ENCODE measurements around the gene CADPS2.

DNA sequence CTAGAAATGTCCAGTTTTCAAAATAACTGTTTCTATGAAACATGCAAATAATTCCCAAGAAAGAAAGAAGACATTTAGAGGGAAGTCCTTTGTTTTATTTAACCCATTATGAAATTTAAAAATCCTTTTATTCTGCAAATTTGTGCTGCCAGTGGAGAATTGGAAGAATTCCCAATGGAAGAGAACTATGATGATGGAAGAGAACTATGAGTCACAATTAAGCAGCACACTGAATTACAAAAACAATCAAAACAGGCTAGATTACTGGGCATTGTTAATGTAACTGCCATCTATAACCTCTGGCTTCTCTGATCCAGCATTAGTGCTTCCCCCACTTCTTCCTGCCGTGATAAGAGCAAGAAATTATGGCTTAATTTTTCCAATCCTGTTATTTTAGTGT, 455.6 kb downstream of the CADPS2 start:
- TF ChIP-seq, protein P1, sequence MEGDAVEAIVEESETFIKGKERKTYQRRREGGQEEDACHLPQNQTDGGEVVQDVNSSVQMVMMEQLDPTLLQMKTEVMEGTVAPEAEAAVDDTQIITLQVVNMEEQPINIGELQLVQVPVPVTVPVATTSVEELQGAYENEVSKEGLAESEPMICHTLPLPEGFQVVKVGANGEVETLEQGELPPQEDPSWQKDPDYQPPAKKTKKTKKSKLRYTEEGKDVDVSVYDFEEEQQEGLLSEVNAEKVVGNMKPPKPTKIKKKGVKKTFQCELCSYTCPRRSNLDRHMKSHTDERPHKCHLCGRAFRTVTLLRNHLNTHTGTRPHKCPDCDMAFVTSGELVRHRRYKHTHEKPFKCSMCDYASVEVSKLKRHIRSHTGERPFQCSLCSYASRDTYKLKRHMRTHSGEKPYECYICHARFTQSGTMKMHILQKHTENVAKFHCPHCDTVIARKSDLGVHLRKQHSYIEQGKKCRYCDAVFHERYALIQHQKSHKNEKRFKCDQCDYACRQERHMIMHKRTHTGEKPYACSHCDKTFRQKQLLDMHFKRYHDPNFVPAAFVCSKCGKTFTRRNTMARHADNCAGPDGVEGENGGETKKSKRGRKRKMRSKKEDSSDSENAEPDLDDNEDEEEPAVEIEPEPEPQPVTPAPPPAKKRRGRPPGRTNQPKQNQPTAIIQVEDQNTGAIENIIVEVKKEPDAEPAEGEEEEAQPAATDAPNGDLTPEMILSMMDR (IDR thresholded peaks at IDR 0.05; ENCODE audit: insufficient read depth, low read length, poor library complexity, severe bottlenecking), result no peak
- TF ChIP-seq EZH2phosphoT487 (conservative IDR thresholded peaks at IDR 0.05; ENCODE audit: low read length), result no peak
